ENCODE measurements around the gene FARP1.

DNA sequence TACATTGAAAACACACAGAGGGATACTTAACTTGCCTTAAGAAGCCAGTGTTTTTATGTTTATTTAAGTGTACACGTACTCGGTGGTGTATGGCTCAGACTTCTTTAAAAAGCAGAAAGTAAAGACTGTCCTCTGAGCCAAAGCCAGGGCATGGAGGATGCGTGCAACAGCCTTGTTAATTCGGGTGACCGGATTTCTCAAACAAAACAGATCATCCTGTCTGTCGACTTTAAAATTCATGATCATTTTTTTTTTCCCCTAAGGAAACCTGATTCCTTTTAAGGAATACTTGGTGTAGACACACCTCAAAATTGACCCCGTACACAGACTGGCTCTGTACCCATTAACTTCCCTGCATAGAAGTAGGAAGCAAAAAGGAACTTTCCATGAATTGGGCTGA lies 158.8 kb downstream of the FARP1 start:
- TF ChIP-seq, protein P1, sequence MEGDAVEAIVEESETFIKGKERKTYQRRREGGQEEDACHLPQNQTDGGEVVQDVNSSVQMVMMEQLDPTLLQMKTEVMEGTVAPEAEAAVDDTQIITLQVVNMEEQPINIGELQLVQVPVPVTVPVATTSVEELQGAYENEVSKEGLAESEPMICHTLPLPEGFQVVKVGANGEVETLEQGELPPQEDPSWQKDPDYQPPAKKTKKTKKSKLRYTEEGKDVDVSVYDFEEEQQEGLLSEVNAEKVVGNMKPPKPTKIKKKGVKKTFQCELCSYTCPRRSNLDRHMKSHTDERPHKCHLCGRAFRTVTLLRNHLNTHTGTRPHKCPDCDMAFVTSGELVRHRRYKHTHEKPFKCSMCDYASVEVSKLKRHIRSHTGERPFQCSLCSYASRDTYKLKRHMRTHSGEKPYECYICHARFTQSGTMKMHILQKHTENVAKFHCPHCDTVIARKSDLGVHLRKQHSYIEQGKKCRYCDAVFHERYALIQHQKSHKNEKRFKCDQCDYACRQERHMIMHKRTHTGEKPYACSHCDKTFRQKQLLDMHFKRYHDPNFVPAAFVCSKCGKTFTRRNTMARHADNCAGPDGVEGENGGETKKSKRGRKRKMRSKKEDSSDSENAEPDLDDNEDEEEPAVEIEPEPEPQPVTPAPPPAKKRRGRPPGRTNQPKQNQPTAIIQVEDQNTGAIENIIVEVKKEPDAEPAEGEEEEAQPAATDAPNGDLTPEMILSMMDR (IDR thresholded peaks at IDR 0.05), result no peak
- TF ChIP-seq POLR2A (IDR thresholded peaks at IDR 0.05), result no peak

Data from body of pancreas (tissue), 4 donors.